ENCODE measurements around the gene PLB1. TPM values are rescaled to one million over a fixed set of nuclear protein-coding genes. Genes with fewer than 3 reads are reported as not detected.

Gene PLB1
- total RNA-seq, 1 experiment from 2014 or later, result 0.44 TPM

DNA sequence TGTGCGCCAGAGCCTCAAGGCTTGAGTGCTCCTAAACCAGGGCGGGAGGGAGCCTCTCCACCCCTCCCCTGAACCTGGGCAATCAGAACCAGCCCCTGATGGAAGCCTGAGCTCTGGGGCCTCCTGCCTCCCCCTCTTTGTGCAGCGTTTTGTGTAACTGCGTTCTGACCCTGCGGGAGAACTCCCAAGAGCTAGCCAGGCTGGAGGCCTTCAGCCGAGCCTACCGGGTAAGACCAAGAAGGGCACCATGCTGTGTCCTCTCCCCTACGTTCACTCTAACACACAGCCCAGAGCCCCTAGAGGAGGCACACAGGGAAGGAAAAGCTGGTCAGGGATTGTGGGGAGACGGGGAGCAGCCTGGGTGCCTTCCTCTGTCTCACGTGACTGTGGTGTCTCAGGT, 108.0 kb downstream of the PLB1 start:
- Mint-ChIP-seq H3K27ac (no peak overlapping the region), H3K9me3 (no peaks in the 10 kb centered on the region), H3K4me3 (no peak overlapping the region), H3K27me3 (ENCODE audit: low read depth) (peaks cover 2% of the 10 kb centered on the region; the same call in 1 of the 2 replicates), H3K36me3 (no peaks in the 10 kb centered on the region), H3K4me1 (peaks cover 18% of the 10 kb centered on the region)
- POLR2A ChIA-PET, result no interaction called here
- CTCF ChIA-PET, result interaction anchor here (2.2 kb wide), 1 partner anchor 9 kb away, joined by 12 read pairs; no protein-coding TSS in a partner anchor
- no peak for ATAC-seq
- TF ChIP-seq, protein P1, sequence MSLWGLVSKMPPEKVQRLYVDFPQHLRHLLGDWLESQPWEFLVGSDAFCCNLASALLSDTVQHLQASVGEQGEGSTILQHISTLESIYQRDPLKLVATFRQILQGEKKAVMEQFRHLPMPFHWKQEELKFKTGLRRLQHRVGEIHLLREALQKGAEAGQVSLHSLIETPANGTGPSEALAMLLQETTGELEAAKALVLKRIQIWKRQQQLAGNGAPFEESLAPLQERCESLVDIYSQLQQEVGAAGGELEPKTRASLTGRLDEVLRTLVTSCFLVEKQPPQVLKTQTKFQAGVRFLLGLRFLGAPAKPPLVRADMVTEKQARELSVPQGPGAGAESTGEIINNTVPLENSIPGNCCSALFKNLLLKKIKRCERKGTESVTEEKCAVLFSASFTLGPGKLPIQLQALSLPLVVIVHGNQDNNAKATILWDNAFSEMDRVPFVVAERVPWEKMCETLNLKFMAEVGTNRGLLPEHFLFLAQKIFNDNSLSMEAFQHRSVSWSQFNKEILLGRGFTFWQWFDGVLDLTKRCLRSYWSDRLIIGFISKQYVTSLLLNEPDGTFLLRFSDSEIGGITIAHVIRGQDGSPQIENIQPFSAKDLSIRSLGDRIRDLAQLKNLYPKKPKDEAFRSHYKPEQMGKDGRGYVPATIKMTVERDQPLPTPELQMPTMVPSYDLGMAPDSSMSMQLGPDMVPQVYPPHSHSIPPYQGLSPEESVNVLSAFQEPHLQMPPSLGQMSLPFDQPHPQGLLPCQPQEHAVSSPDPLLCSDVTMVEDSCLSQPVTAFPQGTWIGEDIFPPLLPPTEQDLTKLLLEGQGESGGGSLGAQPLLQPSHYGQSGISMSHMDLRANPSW (CRISPR knock-in tag; conservative IDR thresholded peaks at IDR 0.05; ENCODE audit: low read depth), result no peak
- TF ChIP-seq NR2C2 (CRISPR knock-in tag; IDR thresholded peaks at IDR 0.05) (no peak), ZNF317 (CRISPR knock-in tag; IDR thresholded peaks at IDR 0.05; ENCODE audit: borderline replicate concordance, low read depth) (no peak), FOXK1 (CRISPR knock-in tag; IDR thresholded peaks at IDR 0.05) (no peak), TP53 (CRISPR knock-in tag; IDR thresholded peaks at IDR 0.05) (no peak), RELA (CRISPR knock-in tag; IDR thresholded peaks at IDR 0.05; ENCODE audit: borderline replicate concordance) (no peak), NFE2L1 (CRISPR knock-in tag; IDR thresholded peaks at IDR 0.05) (no peak), JUN (CRISPR knock-in tag; IDR thresholded peaks at IDR 0.05) (no peak)
- TF ChIP-seq, protein P2, sequence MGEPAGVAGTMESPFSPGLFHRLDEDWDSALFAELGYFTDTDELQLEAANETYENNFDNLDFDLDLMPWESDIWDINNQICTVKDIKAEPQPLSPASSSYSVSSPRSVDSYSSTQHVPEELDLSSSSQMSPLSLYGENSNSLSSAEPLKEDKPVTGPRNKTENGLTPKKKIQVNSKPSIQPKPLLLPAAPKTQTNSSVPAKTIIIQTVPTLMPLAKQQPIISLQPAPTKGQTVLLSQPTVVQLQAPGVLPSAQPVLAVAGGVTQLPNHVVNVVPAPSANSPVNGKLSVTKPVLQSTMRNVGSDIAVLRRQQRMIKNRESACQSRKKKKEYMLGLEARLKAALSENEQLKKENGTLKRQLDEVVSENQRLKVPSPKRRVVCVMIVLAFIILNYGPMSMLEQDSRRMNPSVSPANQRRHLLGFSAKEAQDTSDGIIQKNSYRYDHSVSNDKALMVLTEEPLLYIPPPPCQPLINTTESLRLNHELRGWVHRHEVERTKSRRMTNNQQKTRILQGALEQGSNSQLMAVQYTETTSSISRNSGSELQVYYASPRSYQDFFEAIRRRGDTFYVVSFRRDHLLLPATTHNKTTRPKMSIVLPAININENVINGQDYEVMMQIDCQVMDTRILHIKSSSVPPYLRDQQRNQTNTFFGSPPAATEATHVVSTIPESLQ (CRISPR knock-in tag; IDR thresholded peaks at IDR 0.05), result no peak
- TF ChIP-seq, protein P3, sequence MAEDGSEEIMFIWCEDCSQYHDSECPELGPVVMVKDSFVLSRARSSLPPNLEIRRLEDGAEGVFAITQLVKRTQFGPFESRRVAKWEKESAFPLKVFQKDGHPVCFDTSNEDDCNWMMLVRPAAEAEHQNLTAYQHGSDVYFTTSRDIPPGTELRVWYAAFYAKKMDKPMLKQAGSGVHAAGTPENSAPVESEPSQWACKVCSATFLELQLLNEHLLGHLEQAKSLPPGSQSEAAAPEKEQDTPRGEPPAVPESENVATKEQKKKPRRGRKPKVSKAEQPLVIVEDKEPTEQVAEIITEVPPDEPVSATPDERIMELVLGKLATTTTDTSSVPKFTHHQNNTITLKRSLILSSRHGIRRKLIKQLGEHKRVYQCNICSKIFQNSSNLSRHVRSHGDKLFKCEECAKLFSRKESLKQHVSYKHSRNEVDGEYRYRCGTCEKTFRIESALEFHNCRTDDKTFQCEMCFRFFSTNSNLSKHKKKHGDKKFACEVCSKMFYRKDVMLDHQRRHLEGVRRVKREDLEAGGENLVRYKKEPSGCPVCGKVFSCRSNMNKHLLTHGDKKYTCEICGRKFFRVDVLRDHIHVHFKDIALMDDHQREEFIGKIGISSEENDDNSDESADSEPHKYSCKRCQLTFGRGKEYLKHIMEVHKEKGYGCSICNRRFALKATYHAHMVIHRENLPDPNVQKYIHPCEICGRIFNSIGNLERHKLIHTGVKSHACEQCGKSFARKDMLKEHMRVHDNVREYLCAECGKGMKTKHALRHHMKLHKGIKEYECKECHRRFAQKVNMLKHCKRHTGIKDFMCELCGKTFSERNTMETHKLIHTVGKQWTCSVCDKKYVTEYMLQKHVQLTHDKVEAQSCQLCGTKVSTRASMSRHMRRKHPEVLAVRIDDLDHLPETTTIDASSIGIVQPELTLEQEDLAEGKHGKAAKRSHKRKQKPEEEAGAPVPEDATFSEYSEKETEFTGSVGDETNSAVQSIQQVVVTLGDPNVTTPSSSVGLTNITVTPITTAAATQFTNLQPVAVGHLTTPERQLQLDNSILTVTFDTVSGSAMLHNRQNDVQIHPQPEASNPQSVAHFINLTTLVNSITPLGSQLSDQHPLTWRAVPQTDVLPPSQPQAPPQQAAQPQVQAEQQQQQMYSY (CRISPR knock-in tag; IDR thresholded peaks at IDR 0.05), result no peak
- TF ChIP-seq, protein P4, sequence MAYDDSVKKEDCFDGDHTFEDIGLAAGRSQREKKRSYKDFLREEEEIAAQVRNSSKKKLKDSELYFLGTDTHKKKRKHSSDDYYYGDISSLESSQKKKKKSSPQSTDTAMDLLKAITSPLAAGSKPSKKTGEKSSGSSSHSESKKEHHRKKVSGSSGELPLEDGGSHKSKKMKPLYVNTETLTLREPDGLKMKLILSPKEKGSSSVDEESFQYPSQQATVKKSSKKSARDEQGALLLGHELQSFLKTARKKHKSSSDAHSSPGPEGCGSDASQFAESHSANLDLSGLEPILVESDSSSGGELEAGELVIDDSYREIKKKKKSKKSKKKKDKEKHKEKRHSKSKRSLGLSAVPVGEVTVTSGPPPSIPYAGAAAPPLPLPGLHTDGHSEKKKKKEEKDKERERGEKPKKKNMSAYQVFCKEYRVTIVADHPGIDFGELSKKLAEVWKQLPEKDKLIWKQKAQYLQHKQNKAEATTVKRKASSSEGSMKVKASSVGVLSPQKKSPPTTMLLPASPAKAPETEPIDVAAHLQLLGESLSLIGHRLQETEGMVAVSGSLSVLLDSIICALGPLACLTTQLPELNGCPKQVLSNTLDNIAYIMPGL (CRISPR knock-in tag; IDR thresholded peaks at IDR 0.05), result no peak
- TF ChIP-seq, protein P5, sequence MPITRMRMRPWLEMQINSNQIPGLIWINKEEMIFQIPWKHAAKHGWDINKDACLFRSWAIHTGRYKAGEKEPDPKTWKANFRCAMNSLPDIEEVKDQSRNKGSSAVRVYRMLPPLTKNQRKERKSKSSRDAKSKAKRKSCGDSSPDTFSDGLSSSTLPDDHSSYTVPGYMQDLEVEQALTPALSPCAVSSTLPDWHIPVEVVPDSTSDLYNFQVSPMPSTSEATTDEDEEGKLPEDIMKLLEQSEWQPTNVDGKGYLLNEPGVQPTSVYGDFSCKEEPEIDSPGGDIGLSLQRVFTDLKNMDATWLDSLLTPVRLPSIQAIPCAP (CRISPR knock-in tag; IDR thresholded peaks at IDR 0.05), result no peak
- TF ChIP-seq, protein P6, sequence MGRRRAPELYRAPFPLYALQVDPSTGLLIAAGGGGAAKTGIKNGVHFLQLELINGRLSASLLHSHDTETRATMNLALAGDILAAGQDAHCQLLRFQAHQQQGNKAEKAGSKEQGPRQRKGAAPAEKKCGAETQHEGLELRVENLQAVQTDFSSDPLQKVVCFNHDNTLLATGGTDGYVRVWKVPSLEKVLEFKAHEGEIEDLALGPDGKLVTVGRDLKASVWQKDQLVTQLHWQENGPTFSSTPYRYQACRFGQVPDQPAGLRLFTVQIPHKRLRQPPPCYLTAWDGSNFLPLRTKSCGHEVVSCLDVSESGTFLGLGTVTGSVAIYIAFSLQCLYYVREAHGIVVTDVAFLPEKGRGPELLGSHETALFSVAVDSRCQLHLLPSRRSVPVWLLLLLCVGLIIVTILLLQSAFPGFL (CRISPR knock-in tag; IDR thresholded peaks at IDR 0.05; ENCODE audit: borderline replicate concordance), result no peak
- DNase-seq (ENCODE audit: low spot score), result no peak
